Measurements from ENCODE around the gene ALDH3B1.

The ALDH3B1 gene

DNA sequence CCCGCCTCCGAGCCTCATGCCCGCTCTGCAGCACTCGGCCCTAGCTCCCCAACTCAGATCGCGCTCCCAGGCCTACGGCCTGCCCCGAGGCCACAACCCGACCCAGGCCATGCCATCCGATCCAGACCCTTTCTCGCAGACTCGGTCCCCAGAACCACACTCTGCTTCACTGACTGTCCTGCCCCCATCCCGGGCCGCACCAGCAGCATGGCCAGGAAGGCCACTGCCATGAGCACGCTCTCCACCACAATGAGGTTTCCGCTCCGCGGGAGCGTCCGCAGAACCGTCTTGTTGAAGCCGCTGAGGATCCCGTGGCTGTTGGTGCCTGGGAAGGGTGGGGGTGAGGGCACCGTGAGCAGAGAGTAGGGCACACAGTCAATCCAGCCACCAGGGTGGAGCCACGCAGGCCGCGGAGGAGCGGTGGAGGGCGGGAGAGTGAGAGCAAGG is 12.6 kb upstream of the ALDH3B1 start:
- DNase-seq (ENCODE audit: low read depth in 2 of 2) = no peak

DNA sequence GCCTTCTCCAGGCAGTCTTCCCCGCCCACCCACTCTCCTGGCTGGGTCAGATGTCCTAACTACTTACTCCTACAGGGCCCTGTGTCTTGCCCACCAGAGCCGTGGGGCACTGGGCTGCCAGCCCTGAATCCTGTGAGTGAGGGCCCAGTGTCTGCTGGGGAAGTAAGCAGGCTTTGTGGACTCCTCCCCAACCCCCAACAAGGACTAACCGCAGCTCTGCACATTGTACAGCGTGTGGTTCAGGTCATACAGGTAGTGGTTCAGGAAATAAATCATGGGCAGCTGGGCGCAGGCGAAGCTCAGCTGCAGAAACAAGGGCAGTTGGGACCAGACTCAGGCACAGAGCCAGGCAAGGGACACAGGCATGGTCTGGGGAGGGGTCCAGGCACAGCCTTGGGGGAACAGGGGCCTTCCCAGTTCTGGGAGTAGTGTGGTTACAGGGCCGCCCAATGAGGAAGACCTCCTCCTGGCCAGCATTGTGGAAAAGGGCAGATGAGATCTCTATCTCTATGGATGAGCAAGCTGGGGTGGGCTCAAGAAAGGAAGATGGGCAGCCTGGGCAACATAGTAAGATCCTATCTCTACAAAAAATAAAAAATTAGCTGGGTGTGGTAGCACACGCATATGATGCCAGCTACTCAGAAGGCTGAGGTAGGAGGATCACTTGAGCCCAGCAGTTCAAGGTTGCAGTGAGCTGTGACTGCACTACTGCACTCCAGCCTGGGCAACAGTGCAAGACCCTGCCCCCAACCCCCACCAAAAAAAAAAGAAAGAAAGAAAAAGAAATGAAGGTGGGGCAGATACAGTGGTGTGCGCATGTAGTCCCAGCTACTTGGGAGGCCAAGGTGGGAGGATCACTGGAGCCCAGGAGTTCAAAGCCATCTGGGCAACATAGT is 11.7 kb upstream of the ALDH3B1 start:
- DNase-seq (ENCODE audit: low read depth in 2 of 2) = no peak

DNA sequence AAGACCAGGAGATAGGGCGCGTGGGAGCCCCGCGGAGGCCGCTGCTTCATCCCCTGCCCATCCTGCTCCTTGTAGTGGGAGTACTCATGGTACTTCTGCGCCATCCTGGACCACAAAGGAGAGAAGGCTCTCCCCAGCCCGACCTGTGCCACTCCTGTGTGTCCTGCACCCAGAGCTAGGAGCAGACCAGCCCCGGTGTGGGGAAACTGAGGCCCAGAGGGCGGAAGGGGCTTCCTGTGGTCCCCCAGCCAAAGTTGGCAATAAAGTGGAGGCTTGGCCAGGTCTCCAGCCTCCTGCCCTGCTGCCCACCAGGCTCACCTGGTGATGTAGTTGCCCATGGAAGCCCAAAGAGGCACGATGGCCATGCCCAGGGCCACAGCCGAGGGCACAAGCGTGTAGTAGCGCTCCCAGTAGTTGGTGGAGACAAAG is 10.9 kb upstream of the ALDH3B1 start:
- no peak for DNase-seq (ENCODE audit: low read depth in 2 of 2)

DNA sequence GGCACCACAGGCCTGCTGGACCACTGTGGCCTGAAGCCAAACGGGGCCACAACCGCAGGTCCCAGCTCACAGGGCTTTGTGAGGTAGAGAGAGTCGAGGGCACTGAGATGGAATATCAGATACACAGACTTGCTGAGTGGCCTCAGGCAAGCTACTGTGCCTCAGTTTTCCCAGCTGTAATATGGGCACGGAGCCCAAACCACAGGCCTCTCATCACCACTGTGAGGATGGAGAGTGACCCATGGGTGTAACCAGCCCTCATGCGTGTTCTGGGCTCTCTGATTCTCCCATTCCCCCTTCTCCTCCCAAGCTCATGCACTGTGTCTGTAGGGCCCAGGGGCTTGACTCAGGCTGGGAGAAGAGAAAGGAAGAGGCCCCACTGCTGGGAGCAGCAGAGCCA is 10.4 kb upstream of the ALDH3B1 start:
- DNase-seq (ENCODE audit: low read depth in 2 of 2) = no peak

DNA sequence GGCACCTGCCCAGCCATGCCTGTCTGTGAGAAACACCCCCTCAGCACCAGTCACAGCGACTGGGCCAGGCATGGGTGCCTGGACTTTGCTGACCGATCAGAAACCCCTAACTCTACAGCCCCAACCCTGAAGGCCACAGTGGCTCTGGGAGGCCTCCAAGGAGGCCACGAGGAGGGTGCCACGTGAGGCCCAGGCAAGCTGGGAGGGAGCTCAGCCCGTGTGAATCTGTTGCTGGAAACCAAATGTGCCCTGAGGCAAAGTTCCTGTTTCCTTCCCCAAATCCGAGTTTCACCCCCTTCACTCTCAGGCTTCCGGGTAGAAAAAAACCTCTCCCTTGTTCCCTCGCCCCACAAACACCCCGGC is 7.6 kb upstream of the ALDH3B1 start:
- no peak for DNase-seq (ENCODE audit: low read depth in 2 of 2)

DNA sequence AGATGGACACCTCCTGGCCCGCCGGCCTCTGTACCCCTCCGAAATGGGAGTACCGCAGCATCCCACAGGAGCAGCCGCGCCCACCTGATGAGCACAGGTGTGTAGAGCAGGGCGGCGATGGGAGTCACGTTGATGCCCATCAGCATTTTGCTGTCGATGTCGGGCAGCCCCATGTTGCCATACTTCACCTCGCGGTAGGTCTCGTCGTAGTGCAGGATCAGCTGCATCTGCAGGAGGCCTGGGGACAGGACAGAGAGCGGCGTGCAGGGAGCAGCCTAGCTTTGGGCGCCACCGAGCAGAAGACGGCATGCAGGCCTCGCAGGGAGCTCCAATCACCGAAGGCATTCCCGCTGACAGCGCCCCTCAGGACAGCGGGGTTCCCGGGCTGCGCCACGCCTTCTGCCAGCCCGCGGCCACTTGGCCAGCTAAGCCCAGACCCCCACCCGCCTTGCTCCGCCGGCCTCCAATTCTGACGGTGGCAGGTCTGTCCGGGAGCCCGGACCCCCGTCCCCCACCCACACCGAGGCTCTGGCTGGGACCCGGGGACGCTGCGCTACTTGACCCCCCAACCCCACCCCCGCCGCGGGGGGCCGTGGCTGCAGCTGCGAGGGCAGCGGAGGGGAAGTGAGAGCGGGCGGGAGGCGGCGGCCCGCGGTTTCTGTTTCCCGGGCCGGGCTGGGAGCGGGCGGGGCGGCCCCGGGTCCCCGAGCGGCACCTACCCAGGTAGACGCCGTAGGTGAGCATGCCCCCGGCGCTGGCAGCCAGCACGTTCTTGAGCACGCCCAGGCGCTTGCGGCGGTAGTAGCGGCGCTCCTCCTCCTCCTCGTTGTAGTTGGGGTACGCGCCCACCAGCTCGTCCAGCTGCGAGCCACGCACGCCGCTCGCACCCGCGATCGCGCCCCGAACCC is 6.9 kb upstream of the ALDH3B1 start:
- peak; percentile 27 to 31 for DNase-seq (ENCODE audit: low read depth in 2 of 2)

DNA sequence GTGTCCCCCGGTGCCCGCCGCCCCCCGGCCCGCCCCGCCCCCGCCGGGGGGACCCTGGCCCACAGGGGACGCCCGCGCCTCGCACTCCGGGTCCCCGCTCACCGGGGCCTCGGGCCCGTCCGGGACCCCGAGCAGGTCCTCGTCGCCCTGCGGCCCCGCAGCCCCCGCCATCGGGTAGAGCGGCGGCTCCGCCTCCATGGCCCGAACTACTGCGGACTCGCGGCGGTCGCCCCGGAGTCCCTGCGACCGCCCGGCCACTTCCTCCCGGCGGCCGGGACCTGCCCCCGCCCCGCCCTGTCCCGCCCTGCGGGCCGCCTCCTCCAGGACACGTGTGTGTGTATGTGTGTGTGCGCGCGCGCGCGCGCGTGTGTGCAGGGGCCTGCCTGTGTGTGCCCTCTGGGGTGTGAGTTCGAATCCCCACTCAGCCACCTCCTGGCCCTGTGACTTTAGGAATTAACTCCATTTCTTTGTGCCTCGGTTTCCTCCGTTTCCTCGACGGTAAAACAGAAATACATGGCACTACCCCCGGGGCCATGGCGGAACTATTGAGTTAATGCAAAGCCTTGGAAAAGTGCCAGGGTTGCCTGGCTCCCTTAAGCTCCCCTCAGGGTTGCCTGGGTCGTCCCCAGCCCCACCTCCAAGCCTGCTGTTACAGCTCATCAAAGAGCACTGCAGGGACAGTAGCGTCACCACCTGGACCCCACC is 6.1 kb upstream of the ALDH3B1 start, which contains the start of gene UNC93B1:
TSS of gene UNC93B1 (minus strand) at position 252 of the 705 bp plus-strand sequence. CDS start at position 198, 54 bp downstream.
- peak; percentile 41 to 63 for DNase-seq (ENCODE audit: low read depth in 2 of 2)

DNA sequence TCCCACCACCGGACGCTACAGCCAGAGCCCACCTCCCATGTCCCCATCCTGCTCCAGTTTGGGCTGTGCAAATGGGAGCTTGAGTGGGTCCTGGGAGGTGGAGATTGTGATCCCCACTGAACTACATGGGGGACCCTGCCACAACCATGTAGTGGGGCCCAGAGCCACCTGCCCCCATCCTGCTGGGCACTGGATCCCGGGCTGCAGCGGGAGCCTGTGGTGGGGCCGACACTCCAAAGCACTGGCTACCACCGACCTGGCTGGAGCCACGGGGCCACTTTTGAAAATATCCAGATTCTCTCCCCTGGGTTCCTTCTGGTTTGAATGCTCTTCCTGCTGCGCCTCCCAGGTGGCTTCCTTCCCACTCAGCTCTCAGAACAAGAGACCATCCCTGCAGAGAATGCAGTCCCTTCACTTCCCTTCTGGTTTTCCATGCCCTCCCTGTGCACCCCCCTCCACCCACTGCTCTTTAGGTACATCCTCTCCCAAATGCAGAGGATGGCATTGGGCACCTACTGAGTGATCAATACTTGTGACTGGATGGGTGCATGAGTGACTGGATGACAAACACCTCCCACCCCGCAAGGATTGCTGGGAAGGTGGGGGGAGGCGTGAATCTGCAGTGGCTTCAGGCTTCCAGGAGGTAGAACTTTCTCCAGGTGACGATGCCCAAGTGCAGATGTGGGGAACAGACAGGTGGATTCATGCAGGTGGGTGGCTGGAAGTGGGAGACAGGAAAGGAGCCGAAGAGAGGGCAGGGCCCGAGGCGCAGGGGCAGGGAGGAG is 5.4 kb upstream of the ALDH3B1 start:
- DNase-seq (ENCODE audit: low read depth in 2 of 2) = no peak

DNA sequence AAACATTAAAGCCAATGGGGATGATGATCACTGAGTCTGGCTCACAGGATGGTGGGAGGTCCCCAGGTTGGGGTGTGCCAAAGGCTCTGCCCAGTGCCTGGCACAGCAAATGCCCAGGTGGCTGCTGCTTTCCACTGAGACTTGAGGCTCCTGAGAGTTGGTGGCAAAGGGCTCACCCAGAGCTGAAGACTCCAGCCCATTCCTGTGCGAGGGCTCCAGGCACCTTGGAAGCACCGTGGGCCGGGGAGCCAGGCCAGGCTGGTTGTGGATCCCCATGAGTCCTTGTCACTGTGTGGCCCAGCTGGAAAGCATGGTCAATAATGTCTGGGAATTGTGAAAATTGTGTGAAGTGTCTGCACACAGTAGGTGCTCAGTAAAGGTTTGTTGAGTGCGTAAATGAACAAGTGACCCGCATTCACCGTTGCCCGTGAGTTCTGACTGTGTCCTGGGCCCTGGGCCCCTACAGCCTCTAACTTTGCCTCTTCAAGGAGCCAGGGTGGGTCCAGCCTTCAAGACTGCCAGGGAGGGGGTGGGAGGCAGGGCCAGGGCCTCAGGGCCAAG is 3.4 kb upstream of the ALDH3B1 start:
- no peak for DNase-seq (ENCODE audit: low read depth in 2 of 2)

DNA sequence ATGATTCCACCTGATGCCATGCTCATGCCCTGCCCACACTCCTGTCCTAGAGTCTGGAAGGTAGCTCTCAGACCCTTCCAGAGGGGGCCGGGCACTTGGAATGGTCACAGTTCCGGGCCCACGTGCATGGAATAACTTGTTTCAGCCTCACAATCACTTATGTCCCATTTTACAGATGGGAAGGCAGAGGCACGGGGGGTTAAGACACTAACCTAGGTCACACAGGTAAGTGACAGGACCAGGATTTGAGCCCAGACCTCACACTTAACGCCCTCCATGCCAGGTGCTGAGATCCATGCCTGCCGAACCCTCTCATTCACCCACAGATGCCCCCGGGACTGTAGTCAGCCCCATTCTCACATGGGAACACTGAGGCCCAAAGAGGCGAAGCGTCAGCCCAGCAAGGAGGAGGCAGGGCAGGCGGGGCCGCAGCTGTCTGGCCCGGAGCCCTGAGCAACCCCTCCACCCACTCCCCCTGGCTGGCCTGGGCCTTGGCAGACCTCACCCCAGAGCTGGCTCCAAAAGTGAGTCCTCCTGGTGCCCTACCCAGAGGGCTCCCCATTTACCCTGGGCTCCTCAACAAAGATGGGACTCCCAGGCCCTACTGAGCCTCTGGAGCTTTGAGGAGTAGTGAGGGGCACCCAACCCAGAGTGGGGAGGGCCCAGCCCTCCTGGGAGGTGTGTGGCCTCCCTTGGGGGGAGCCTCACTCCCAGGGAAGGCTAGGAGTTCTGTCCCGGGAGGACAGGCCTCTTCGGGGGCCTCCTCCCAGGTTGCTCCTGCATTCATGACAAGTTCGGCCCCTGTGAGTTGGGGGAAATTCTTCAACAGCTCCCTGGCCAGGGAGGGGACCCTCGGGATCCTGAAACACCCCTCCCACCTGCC is 2.4 kb upstream of the ALDH3B1 start:
- no peak for DNase-seq (ENCODE audit: low read depth in 2 of 2)

DNA sequence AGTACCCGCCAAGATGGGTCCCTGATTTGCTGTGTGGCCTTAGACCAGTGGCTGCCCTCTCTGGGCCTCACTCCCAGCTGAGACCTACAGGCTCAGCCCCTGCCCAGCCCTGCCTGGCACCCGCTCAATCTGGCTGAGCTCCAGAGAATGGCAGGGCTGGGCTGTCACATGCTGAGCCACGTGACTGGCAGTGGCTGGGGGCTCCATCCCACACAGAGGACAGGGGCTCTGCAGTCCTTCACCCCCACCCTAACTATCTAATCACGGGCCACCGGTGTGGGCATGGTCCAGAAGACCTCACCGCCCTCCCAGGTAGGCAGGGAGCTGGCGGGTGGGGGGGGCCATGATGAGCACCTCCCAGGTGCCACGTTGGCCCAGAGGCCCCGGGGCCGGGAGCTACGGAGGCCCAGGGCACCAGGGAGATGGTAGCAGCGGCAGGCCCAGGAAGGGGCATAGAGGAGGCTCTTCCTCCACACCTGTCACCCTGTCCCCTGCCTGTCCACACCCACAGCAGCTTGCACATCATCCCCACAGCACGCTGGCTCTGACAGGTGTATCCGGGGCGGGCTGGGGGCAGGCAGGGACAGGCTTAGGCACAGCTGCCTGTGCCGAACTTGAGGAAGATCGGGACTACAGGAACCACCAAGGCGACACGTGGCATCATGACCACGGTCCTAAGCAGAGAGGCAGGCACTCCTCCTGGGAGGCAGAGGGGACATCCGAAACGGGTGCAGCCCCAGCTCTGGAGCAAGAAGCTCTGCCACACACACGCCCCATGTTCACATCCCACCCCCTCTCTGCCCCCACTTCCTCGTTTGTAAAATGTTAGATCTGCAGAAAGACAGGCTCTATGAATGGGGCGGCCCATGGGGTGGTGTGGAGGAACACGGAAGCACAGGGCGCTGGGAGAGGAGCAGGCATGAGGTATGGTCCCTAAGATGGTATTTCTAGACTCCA is 1.5 kb upstream of the ALDH3B1 start:
- DNase-seq (ENCODE audit: low read depth in 2 of 2) = no peak

DNA sequence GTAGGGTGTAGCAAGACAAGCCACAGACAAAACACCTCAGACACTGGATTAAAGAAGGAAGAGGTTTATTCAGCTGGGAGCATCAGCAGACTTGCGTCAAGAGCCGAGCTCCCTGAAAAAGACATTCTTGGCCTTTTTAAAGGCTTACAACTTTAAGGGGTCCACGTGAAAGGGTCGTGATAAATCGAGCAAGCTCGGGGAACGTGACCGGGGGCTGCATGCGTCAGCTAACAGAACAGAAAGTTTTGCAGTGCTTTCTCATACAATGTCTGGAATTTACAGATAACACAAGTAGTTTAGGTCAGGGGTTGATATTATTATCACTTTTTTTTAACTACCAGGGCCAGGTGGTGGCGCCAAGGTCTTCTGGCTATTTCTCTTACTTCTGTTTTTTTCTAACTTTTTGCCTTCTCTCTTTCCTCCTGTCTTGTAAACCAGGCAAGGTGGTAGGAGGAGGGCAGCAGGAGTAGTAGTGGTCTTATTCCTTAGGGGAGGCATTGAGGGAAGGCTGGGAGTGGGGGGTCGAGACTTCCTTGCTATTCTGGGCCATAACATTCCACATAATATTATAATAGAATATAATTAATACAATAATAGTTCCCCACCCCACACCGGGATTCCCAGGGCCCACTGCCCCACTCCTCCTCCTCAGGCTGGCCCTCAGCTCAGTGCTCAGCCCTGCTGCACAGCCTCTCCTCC is 587 bp upstream of the ALDH3B1 start:
- DNase-seq (ENCODE audit: low read depth in 2 of 2) = no peak

DNA sequence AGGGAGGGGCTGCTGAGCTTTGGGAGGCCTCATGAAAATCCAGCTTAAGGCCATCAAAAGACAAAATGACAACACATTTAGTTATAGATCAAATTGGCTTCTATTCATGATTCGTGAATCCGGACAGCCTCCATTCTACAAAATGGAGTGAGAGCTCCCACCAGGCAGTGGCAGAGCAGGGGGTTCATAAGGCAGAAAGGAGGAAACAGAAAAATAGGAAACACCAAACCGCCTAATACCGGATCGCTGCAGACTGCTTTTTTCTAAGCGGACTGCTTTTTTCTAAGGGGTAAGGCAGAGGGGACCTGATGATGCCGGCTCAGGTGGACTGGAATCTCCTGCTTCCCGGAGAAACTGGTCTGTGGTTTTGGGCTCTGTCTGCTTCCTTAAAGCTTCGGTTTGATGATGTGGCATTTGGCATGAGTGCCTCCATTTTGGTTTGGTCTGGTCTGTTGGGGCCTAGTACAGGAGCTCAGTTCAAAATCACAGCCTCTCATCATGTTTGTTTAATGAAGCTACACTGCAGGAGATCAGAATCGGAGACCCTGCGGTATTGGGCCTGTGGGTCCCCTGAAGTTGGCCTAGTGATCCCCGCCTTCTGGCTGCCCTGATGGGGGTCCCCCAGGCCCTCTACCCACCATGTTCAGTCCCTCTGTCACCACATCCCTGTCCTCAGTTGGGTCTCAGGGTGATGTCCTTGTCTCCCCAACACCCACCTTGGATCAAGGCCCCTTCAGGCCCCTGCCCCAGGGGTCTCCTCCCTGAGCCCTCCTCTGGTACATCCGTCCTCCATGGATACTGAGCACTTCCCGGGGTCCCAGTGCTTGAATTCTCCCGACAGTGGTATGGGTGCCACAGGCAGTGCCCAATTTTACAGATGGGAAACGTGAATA is 1.2 kb downstream of the ALDH3B1 start:
- no peak for DNase-seq (ENCODE audit: low read depth in 2 of 2)

DNA sequence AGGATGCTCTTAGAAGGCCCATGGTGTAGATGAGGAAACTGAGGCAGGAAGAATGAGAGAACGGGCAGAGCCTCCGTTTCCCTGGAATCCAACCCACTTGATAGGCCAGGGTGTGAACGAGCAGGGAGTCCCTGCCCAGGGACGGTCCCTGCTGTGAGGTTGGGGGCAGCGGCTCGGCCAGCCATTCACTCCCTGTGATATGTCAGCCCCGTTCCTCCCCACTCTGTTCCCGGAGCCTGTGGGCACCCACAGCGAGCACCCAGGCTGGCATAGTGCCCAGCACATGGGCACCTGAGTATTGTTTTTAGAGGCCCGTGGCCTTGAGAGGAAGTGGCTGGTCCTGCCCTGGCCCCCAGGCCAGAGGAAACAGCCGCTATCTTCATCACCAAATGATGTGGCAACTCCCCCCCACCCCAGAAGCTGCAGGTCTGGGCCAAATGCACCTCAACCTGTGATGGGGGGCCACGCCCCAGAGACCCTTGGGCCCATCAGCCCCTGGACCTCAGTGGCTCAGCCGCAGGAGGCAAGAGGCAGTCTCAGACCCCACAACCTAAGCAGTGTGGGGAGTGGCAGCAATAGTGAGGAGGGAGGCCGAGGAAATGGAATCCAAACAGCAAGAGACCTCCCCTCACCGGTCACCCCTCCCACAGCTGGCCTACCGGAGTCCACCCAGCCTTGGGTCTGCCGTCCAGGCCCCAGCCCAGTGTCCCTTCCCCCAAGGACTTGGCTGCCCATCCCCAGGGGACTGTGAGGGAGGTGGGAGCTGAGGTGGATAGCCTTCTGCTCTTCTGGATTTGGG is 2.1 kb downstream of the ALDH3B1 start:
- DNase-seq (ENCODE audit: low read depth in 2 of 2) = no peak

DNA sequence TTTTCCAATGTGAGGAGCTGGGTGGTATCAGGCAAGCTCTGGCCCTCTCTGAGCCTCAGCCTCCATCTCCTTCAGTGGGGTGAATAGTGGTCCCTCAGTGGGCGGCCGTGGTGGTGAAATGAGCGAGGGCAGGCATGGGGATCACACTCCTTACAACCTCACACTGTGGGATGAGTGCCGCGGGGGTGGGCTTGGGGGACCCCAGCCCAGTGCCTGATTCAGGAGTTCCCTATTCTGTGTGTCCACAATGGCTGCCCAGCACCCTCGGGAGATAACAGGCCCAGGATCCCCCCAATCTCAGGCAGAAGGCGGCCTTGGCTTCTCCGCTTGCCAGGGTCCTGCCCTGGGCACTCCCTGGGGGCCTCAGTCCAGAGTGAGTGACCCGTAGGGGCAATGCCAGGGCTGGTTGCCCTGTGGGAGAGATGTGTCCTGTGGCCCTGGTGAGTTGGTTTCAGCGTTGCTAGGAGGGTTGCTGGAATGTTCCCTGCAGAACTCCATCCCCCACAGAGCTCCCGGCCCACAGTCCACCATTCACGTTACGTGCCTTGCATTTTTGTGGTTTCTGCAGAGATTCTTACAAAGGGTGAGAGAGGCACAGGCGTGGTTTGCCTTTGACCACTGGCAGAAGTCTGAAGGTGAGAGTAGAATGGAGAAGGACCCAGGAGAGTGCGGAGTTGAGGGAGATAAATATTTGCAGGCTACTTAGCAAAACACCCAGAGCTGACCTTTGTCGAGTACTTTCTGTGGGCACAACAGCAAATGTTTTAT is 2.9 kb downstream of the ALDH3B1 start:
- DNase-seq (ENCODE audit: low read depth in 2 of 2) = no peak
